Measurements from ENCODE around the gene USP44.
A peak's percentile ranks its signal among the peaks of the same experiment; 100 is the strongest.

GRCh38 chr12:95582230-95583058 is 31.2 kb upstream of the USP44 start:
- TF ChIP-seq POLR2AphosphoS5 (IDR thresholded peaks at IDR 0.05) (no peak), CTCF (IDR thresholded peaks at IDR 0.05) (peak in 4 of 6 experiments; percentile 12 to 31 (median 24)), EP300 (IDR thresholded peaks at IDR 0.05) (no peak), POLR2A (IDR thresholded peaks at IDR 0.05) (no peak)
